GM10266 (cell line): ENCODE results near the gene UBTF.

Experiments used
- DNase-seq: peaks from one replicate; pipeline ENCODE4 v3.0.0; 2012; ENCODE audit errors: extremely low spot score
- CTCF ChIP-seq: IDR thresholded peaks from 2 replicates; pipeline ENCODE4 v1.5.1; 2012; ENCODE audit warnings: mild to moderate bottlenecking, low read depth; ENCODE audit not compliant: control insufficient read depth, insufficient read depth; ENCODE audit errors: missing control alignments

UBTF gene

GRCh38 chr17:44159519-44160210 is 59.8 kb downstream of the UBTF start:
- no peak for DNase-seq
- no peak for TF ChIP-seq CTCF

- no peak for DNase-seq
Measured at GRCh38 chr17:44155488-44155887, 64.0 kb downstream of the UBTF start.

More at GRCh38 chr17:44155488-44155887, 64.0 kb downstream of the UBTF start:
- TF ChIP-seq CTCF: no peak
